GM18951 (cell line): ENCODE results near the gene GALNT11.
"Not testable (repeated sequence)": the region's sequence is repeated elsewhere in the genome, so short reads cannot be mapped to it uniquely, and the experiment has no call there.

Experiments used
- POLR2A ChIP-seq: IDR thresholded peaks from 4 replicates; pipeline ENCODE4 v1.6.1; 2011; ENCODE audit warnings: mild to moderate bottlenecking; ENCODE audit not compliant: insufficient read length, insufficient read depth; ENCODE audit errors: extremely low read depth
- in situ Hi-C: fragments of 300-500 bp; cut with MboI; formaldehyde crosslinking; loops from one replicate; pipeline ENCODE4 v1.12.0; 2022; ENCODE audit warnings: low sequenced_read_pairs, mixed read lengths, inconsistent platforms; ENCODE audit not compliant: unreplicated experiment

GALNT11 gene

DNA sequence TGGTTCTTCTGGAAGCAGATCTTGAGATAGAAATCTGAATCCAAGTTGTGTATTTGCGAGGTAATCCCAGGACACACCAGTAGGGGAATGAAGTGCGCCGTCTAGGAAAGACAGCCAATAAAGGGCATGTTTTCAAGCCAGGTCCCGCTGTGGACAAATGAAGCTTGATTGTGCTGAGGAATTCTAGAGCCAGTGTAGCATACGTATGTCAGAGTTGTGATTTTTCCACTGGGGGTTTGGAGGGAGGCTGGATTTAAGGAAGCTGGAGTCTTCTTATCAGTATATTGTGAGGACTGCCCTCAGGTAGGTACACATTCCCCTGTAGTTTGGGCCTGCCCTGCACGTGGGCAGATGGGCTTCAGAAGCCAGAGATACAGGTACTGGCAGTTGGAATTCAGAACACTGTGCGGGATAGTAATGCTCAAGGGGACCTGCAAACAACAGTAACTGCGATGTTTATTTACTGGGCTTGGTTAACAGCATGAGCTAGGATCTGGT lies 50.9 kb downstream of the GALNT11 start:
- TF ChIP-seq POLR2A = no peak
- in situ Hi-C loops = no loop called here

DNA sequence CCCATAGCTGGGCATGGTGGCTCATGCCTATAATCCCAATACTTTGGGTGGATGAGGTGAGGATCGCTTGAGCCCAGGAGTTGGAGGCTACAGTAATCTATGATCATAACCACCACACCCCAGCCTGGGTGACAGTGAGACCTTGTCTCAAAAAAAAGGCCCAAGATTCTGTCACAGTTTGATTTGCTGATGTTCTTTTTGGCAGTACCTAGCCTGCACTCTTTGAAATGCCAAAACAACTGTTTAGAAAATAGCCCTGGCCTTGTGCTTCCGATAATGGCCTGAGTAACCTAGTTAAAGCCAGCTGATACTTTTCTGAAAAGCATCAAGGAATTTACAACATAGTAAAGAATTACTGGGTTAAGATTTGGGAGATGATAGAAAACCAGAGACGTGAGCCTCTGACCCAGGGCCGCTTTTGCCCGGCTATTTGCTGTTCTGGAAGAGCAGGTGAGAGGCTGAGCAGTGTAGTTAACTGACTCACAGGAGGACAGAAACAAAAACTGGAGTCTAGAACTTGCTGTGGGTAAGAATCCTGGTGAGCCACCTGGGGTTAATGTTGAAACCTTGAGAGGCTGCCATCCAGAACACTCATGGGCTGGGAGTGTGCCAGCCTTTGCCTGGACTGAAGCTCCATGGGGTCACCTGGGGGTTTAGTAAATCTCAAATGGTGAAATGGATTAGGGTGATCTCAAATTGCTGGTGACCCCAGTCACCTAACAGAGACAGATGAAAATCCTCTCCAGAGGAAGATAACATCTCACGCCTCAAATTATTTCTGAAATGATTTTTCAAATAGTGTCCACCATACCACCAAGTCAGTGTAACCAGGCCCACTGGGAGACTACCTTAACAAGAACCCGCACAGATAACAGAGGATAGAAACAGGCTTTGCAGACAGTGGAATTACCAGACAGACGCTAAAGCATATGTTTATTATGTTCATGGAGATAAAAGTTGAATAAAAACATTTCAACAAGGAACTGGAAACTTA lies 51.8 kb downstream of the GALNT11 start:
- in situ Hi-C loops = no loop called here
- no peak for TF ChIP-seq POLR2A

DNA sequence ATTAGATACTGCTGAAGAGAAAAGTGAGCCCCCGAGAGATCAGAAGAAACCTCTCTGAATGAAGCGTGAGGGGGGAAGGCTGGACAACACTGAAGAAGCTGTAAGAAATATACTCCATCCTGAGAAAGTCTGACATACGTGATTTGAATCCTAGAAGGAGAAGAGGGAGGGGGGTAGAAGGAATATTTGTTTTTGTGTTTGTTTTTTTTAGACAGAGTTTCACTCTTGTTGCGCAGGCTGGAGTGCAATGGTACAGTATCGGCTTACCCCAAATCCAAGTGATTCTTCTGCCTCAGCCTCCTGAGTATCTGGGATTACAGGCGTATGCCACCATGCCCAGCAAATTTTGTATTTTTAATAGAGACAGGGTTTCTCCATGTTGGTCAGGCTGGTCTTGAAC lies 52.6 kb downstream of the GALNT11 start:
- in situ Hi-C loops = no loop called here
- TF ChIP-seq POLR2A = no peak

DNA sequence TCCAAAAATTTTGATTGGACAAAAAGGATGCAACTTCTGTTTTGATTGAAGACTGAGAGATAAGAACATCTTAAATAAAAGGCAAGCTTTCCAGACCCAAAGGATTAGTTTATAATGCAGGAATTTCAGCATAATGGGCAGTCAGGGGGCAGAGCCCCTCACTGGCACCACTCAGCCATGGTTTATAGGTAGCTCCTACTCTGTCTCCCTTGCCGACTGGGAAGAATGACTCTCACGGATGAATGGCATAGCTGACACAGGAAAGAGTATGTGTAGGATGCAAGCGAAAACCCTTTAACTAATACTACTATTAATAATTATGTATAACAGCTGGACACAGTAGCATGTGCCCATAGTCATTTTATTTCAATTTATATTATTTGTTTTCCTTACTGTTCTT lies 53.3 kb downstream of the GALNT11 start:
- in situ Hi-C loops = no loop called here
- no peak for TF ChIP-seq POLR2A

DNA sequence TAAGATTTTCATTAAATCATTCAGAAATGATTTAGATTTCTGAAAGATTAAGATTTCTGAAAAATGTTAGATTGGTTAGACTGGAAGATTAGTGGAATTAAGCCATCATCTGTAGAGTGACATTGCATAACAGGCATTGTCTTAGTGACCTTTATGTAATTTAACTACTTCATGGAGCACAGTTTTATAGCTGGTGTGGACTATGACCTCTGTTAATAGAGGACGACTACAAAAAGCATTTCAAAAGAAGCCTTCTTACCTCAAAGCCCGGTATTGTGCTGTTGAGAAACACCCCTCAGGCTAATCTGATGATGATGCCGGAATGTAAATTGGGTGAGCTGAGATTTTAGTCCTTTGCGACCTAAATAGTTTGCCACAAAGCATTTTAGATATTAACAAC lies 55.6 kb downstream of the GALNT11 start:
- in situ Hi-C loops = no loop called here
- TF ChIP-seq POLR2A = no peak

DNA sequence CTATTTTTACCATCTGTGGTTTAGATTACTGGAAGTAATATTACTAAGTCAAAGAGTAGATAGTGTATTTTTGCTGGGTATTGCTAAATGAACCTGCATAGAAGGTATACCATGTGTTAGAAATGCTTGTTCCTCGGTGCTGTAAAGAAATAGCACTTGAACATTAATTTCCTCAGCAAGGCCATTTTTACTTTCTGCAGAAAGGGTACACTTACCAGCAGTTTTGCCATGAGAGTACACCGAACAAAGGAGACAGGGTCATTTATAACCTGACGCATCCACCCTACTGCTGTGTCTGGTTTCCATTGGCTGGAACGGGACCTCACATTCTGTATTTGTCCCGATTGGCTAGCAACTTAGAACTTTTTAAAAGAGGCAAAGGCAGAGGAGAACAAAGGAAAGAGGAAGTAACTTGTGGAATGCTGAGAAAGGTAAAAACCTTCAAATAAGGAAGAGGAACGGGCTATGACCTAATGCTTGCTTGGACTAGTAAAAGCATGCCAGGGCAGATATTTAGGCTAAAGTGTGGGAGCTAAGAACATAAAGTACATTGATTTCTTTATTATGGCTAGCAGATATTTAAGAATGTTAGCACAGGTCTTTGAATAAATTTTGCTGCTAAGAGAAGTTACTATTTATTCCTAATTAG lies 56.7 kb downstream of the GALNT11 start:
- in situ Hi-C loops = not testable (repeated sequence)

DNA sequence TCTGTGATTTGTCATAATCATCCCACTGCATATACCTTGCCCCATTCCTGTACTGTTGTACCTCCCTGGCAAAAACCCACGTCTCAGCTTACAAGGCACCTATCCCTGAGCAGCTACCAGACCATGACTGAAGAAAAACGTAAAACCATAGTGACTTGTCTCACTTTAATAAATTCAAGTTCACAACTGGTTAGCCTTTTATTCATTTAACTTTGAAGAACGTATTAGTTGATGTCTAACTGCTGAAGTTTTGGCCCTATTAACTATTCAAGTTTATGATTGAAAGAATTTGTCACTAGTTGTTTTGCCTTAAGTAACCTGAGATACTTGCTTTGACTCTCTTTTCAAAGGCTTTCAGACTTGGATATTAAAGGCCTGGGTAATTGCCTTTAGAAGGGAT lies 59.7 kb downstream of the GALNT11 start:
- no peak for TF ChIP-seq POLR2A
- in situ Hi-C loops = no loop called here

DNA sequence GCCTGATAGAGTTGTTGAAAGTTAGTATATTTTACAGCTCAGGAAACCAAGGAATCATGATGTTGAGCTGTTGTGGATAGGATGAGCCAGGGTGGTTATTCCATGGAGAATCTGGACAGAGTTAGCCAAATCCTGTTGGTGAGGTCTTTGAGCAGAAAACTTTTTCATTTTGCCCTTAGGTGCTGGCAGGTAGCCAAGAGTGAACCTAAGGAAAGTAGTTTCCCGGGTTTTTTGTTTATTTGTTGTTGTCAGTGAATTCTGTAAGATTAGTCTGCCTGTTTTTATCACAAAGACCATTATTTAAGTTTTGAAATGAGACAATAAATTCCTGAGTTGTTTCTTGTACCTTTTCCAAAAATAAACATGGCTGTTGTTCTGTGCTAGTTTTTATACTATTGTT lies 61.0 kb downstream of the GALNT11 start:
- in situ Hi-C loops = no loop called here
- no peak for TF ChIP-seq POLR2A

DNA sequence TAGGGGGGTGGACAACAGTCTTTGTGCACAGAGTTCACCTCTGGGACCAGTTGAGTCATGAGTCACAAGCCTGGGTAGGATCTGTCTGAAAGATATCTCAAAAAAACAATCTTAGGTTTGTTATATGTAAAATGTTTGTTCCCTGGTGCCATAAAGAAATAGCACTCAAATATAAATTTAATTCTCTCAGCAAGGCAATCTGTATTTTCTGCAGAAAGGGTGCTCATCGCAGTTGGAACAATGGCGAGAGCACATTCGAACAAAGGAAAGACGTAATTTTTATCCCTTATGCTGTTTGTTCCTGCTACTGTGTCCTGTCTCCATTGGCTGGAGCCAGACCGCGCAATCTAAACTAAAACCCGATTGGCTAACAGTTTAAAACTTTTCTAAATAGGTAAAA lies 63.7 kb downstream of the GALNT11 start:
- no peak for TF ChIP-seq POLR2A
- in situ Hi-C loops = no loop called here

DNA sequence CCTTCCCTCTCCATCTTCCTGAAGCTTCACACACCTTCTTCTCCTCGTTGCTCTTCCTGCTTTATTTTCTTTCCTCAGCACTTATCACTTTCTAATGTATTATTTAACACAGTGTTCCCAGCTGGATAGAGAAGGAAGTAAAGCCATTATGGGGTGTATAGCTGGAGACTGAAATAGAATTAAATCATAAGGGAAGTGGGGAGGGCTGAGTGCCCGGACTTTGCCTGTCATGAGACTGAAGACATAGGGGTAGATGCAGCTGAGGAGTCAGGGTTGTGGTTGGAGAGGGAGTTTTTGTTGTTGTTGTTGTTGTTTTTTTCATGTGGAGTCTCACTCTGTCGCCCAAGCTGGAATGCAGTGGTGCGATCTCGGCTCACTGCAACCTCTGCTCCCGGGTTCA lies 65.3 kb downstream of the GALNT11 start:
- in situ Hi-C loops = no loop called here
- no peak for TF ChIP-seq POLR2A

DNA sequence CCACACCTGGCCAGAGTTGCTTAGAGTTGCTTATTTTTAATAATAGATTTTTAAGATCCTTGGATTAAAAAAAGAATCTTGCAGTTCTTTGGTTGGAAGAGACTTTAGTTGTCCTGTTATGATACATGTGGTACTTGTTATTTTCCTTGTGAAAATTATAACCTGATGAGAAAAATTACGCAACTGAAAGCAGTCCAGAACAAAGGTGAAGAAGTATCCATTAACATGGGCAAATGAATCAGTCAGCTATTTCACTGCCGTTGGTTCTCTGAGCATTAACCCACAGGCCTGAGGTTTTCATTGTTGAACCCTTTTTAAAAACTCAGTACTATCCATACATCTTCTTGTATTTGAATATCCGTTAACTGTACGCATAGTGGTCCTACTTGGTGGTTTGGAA lies 68.2 kb downstream of the GALNT11 start:
- no peak for TF ChIP-seq POLR2A
- in situ Hi-C loops = no loop called here

DNA sequence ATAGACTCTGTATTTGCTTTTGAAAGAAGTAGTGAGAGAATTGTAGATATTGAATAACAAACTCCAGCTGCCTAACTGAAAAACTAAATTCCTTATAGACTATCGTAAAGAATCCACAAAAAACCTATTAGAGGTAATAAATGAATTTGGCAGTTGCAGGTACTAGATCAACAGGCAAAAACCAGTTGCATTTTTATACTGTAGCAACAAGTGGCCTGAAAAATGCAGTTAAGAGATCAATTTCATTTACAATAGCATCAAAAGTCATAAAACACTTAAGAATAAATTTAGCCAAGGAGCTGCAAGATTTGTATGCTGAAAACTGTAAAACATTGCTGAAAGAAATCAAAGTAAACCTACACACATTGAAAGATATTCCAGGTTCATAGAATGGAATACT lies 70.3 kb downstream of the GALNT11 start:
- in situ Hi-C loops = no loop called here

DNA sequence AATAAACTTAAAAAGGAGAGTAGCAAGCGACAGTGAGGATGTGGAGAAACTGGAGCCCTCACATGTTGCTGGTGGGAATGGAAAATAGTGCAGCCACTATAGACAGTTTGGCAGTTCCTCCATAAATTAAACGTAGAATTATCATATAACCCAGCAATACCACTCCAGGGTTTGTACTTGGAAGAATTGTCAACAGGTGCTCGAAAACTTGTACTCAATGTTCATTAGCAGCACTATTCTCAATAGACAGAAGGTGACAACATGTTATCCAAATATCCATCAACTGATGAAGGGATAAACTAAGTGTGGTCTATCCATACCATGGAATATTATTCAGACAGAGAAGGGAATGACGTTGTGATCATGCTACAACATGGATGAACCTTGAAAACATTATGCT lies 71.9 kb downstream of the GALNT11 start:
- no peak for TF ChIP-seq POLR2A
- in situ Hi-C loops = no loop called here

More for the DNA sequence above, 70.3 kb downstream of the GALNT11 start:
- TF ChIP-seq POLR2A = no peak

DNA sequence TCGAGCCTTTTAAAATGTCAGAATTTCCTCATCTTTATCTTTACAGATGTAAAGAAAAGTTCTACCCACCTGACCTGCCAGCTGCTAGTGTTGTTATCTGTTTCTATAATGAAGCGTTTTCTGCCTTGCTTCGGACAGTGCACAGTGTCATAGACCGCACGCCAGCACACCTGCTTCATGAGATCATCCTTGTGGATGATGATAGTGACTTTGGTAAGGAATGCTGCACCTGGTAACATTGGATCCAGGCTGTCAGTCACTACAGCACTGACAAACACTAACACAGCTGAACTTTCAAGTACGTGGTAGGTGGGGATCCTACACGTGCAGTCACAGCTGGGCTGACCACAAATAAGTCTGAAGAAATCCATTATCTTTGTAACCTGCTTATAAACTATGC lies 77.6 kb downstream of the GALNT11 start:
- in situ Hi-C loops = no loop called here
- no peak for TF ChIP-seq POLR2A
